Stomach (tissue), 9 donors: ENCODE data around the gene QRSL1. TPM values are rescaled to one million over a fixed set of nuclear protein-coding genes. Genes with fewer than 3 reads are reported as not detected.

ENCODE experiments used
- DNase-seq, 2 donors: peaks; one replicate each; pipeline versions ENCODE4 v3.0.0 to v3.0.0-alpha.2; 2013 to 2019
- H3K27ac ChIP-seq, 5 donors: fragments of 200-600 bp in 4 of 5; sonication (generic) in 4 of 5; one replicate each; pipeline ENCODE4 v1.5.1; 2013 to 2019; ENCODE audit warnings: mild to moderate bottlenecking in 1 of 5, moderate library complexity in 1 of 5
- H3K27me3 ChIP-seq, 3 donors: fragments of 200-600 bp; sonication (generic); one replicate each; pipeline ENCODE4 v1.5.1; 2017 to 2019; ENCODE audit warnings: mixed run types in 1 of 3
- H3K36me3 ChIP-seq, 4 donors: fragments of 200-600 bp; sonication (generic); 1 replicate in 3 of 4; 2 replicates in 1 of 4; pipeline ENCODE4 v1.5.1; 2016 to 2019
- H3K4me1 ChIP-seq, 4 donors: fragments of 200-600 bp; sonication (generic); one replicate each; pipeline ENCODE4 v1.5.1; 2016 to 2019
- H3K4me3 ChIP-seq, 4 donors: fragments of 200-600 bp; sonication (generic) in 3 of 4; one replicate each; pipeline ENCODE4 v1.5.1; 2016 to 2019; ENCODE audit warnings: mild to moderate bottlenecking in 1 of 4
- H3K9me3 ChIP-seq, 4 donors: fragments of 200-600 bp; sonication (generic); one replicate each; pipeline ENCODE4 v1.5.1; 2016 to 2019
- CTCF ChIP-seq, 7 experiments: fragments of 450-650 bp in 4 of 7; fragments of 200-600 bp in 3 of 7; sonication (generic) in 3 of 7; IDR thresholded peaks; one replicate each; pipeline ENCODE4 v1.5.1; 2016 to 2019; ENCODE audit warnings: antibody characterized with exemption in 7 of 7, control low read depth in 2 of 7, mild to moderate bottlenecking in 1 of 7
- EP300 ChIP-seq: sonication (generic); formaldehyde crosslinking; IDR thresholded peaks from one replicate; pipeline ENCODE4 v1.6.1; 2017; ENCODE audit warnings: antibody characterized with exemption
- POLR2A ChIP-seq, 4 donors: fragments of 450-650 bp; IDR thresholded peaks; one replicate each; pipeline ENCODE4 v1.6.1; 2016; ENCODE audit warnings: antibody characterized with exemption in 4 of 4, control low read depth in 2 of 4, mild to moderate bottlenecking in 1 of 4, moderate library complexity in 1 of 4
- POLR2AphosphoS5 ChIP-seq, 3 donors: sonication (generic); formaldehyde crosslinking; IDR thresholded peaks; one replicate each; pipeline ENCODE4 v1.6.1; 2016; ENCODE audit warnings: antibody characterized with exemption in 3 of 3
- WGBS, 5 donors: extraction: QIAGEN DNeasy Blood & Tissue Kit in 3 of 5; methylation state at CpG; one replicate each; pipeline versions ENCODE4 v1.1.5 to v1.1.7; 2013 to 2018; 5-methylcytosine and 5-hydroxymethylcytosine counted together
- intact Hi-C: fragments of 100-400 bp; cut with DNase I; formaldehyde crosslinking; loops from one replicate; pipeline ENCODE4 v1.15.1; 2023; ENCODE audit warnings: low total_unique reads
- polyA plus RNA-seq, 3 donors: library from polyadenylated mRNA; stranded (reverse); fragments of 200-250 nt; gene quantifications; one replicate each; pipeline ENCODE4 v1.2.3, GENCODE V29; 2013
- total RNA-seq, 5 donors: library from RNA; depleted of rRNA; stranded (reverse); fragments of >200 nt; gene quantifications; one replicate each; pipeline versions ENCODE4 v1.1.0 to v1.2.3, GENCODE V29; 2014 to 2016
- donor health status: healthy with polysubstance abuse.
- donor health status: Bipolar disorder and iron deficiency.
- donor health status: healthy.

The QRSL1 gene
- total and polyA plus RNA-seq, 8 donors, result 2.3 to 19.8 (median 6.9) TPM

GRCh38 chr6:106628658-106629102, 698 bp upstream of the QRSL1 start:
- H3K4me1 ChIP-seq, result peaks cover 16 to 42% (median 27%) of the 10 kb centered on the region in 4 donors
- no peaks in the 10 kb centered on the region for H3K36me3 ChIP-seq
- intact Hi-C loops, result no loop called here
- no peak for DNase-seq
- H3K9me3 ChIP-seq, result no peaks in the 10 kb centered on the region
- TF ChIP-seq CTCF (IDR thresholded peaks at IDR 0.05) (no peak), POLR2AphosphoS5 (IDR thresholded peaks at IDR 0.05) (no peak), EP300 (no peak), POLR2A (IDR thresholded peaks at IDR 0.05) (no peak)
- H3K27me3 ChIP-seq, result no peaks in the 10 kb centered on the region
- H3K4me3 ChIP-seq, result peak overlapping the region; percentile 78 to 94 (median 88)
- 14 to 25% (median 17%) methylated on average over 7 of the region's 7 CpGs for WGBS, 5 donors
- peak overlapping the region in 4 of 5 donors; percentile 84 to 91 (median 88) for H3K27ac ChIP-seq

GRCh38 chr6:106629859-106630163, 433 bp downstream of the QRSL1 start:
- peak overlapping the region; percentile 75 to 91 (median 87) for H3K27ac ChIP-seq
- H3K36me3 ChIP-seq, result no peaks in the 10 kb centered on the region
- no peaks in the 10 kb centered on the region for H3K9me3 ChIP-seq
- H3K4me3 ChIP-seq, result peak overlapping the region; percentile 78 to 94 (median 88)
- WGBS, 5 donors, result 0 to 7% (median 1%) methylated on average over 9 to 14 of the region's 14 CpGs
- H3K27me3 ChIP-seq, result no peaks in the 10 kb centered on the region
- DNase-seq, result no peak
- peaks cover 16 to 42% (median 27%) of the 10 kb centered on the region in 4 donors for H3K4me1 ChIP-seq
- no peak for TF ChIP-seq CTCF (IDR thresholded peaks at IDR 0.05)
- no peak for TF ChIP-seq POLR2AphosphoS5 (IDR thresholded peaks at IDR 0.05)
- TF ChIP-seq POLR2A (IDR thresholded peaks at IDR 0.05), result no peak
- TF ChIP-seq EP300, result no peak
- intact Hi-C loops, result no loop called here

- H3K27me3 ChIP-seq, result no peaks in the 10 kb centered on the region
- H3K27ac ChIP-seq, result peak overlapping the region in 4 of 5 donors; percentile 84 to 91 (median 88)
- H3K4me1 ChIP-seq, result peaks cover 16 to 42% (median 27%) of the 10 kb centered on the region in 4 donors
- TF ChIP-seq POLR2AphosphoS5 (IDR thresholded peaks at IDR 0.05), result no peak
- no peaks in the 10 kb centered on the region for H3K9me3 ChIP-seq
- WGBS, 5 donors, result 40 to 48% (median 45%) methylated on average over 5 of the region's 5 CpGs
- intact Hi-C loops, result no loop called here
- peak in 1 of 2 donors; percentile 29 for DNase-seq
- H3K36me3 ChIP-seq, result no peaks in the 10 kb centered on the region
- peak overlapping the region; percentile 78 to 94 (median 88) for H3K4me3 ChIP-seq
Observed at GRCh38 chr6:106630366-106630765, 988 bp downstream of the QRSL1 start.

- H3K36me3 ChIP-seq, result no peaks in the 10 kb centered on the region
- 54 to 76% (median 62%) methylated on average over 1 of the region's 1 CpG for WGBS, 5 donors
- H3K4me3 ChIP-seq, result no peak overlapping the region
- no peaks in the 10 kb centered on the region for H3K9me3 ChIP-seq
- DNase-seq, result no peak
- TF ChIP-seq POLR2AphosphoS5 (IDR thresholded peaks at IDR 0.05), result no peak
- TF ChIP-seq CTCF (IDR thresholded peaks at IDR 0.05), result no peak
- TF ChIP-seq POLR2A (IDR thresholded peaks at IDR 0.05), result no peak
- TF ChIP-seq EP300, result no peak
- H3K27ac ChIP-seq, result no peak overlapping the region
- intact Hi-C loops, result no loop called here
- peaks cover 16 to 43% (median 27%) of the 10 kb centered on the region in 4 donors for H3K4me1 ChIP-seq
- H3K27me3 ChIP-seq, result no peaks in the 10 kb centered on the region
Observed at GRCh38 chr6:106631346-106631745, 2.0 kb downstream of the QRSL1 start.

- Histone ChIP-seq H3K27ac (no peak overlapping the region), H3K27me3 (no peaks in the 10 kb centered on the region), H3K4me3 (no peak overlapping the region), H3K4me1 (peaks cover 6 to 40% (median 23%) of the 10 kb centered on the region in 4 donors), H3K9me3 (no peaks in the 10 kb centered on the region), H3K36me3 (peaks cover 0 to under 1% (median 0%) of the 10 kb centered on the region in 4 donors)
- DNase-seq, result no peak
- intact Hi-C loops, result no loop called here
- 96 to 100% (median 97%) methylated on average over 5 of the region's 5 CpGs for WGBS, 5 donors
- no peak for TF ChIP-seq EP300
- no peak for TF ChIP-seq POLR2AphosphoS5 (IDR thresholded peaks at IDR 0.05)
- TF ChIP-seq CTCF (IDR thresholded peaks at IDR 0.05), result no peak
- TF ChIP-seq POLR2A (IDR thresholded peaks at IDR 0.05), result no peak
Observed at GRCh38 chr6:106634565-106634964, 5.2 kb downstream of the QRSL1 start.
